Activated CD4-positive, alpha-beta T cell treated with anti-CD3 and anti-CD28 coated beads, Interleukin-2, amount 50 U/mL, for 1 hour (primary cell): ENCODE results near the gene JCAD.

ENCODE experiments used
- DNase-seq: peaks from one replicate; pipeline ENCODE4 v3.0.0-alpha.2; 2020

The JCAD gene

GRCh38 chr10:29976134-29976533, 83.3 kb downstream of the JCAD start:
- DNase-seq = no peak

- no peak for DNase-seq
Measured at GRCh38 chr10:29974773-29975172, 84.6 kb downstream of the JCAD start.

- DNase-seq = no peak
Measured at GRCh38 chr10:29973921-29974320, 85.5 kb downstream of the JCAD start.

- no peak for DNase-seq
Measured at GRCh38 chr10:29970576-29970975, 88.8 kb downstream of the JCAD start.

- no peak for DNase-seq
Measured at GRCh38 chr10:29970012-29970396, 89.4 kb downstream of the JCAD start.

- DNase-seq = no peak
Measured at GRCh38 chr10:29969255-29970011, 90.0 kb downstream of the JCAD start.

- DNase-seq = no peak
Measured at GRCh38 chr10:29968585-29968984, 90.8 kb downstream of the JCAD start.

- DNase-seq = no peak
Measured at GRCh38 chr10:29966269-29966668, 93.1 kb downstream of the JCAD start.
